Measurements from ENCODE around the gene IQSEC3.
"Not testable (repeated sequence)": the region's sequence is repeated elsewhere in the genome, so short reads cannot be mapped to it uniquely, and the experiment has no call there.

Gene IQSEC3

GRCh38 chr12:66428-66781, at the start of gene IQSEC3:
Gene IQSEC3 (plus strand): TSS chr12:66767. CDS start chr12:66883, 116 bp downstream.
- not testable (repeated sequence) for H3K9me3 Mint-ChIP-seq (ENCODE audit: low read depth); H3K27ac Mint-ChIP-seq; H3K4me1 Mint-ChIP-seq (ENCODE audit: low read depth); H3K36me3 Mint-ChIP-seq; H3K4me3 Mint-ChIP-seq
- H3K27me3 Mint-ChIP-seq = peaks cover 32% of the 10 kb centered on the region

GRCh38 chr12:17370-18340, 48.9 kb upstream of the IQSEC3 start:
- not testable (repeated sequence) for H3K27ac Mint-ChIP-seq; H3K4me1 Mint-ChIP-seq (ENCODE audit: low read depth)

DNA sequence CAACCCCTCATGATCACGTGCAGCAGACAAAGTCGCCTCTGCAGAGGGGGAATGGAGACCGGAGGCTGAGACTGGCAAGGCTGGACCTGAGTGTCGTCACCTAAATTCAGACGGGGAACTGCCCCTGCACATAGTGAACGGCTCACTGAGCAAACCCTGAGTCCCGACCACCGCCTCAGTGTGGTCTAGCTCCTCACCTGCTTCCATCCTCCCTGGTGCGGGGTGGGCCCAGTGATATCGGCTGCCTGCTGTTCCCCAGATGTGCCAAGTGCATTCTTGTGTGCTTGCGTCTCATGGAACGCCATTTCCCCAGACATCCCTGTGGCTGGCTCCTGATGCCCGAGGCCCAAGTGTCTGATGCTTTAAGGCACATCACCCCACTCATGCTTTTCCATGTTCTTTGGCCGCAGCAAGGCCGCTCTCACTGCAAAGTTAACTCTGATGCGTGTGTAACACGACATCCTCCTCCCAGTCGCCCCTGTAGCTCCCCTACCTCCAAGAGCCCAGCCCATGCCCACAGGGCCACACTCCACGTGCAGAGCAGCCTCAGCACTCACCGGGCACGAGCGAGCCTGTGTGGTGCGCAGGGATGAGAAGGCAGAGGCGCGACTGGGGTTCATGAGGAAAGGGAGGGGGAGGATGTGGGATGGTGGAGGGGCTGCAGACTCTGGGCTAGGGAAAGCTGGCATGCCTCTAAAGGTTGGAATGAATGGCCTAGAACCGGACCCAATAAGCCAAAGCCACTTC, 47.6 kb upstream of the IQSEC3 start:
- H3K9me3 Mint-ChIP-seq (ENCODE audit: low read depth); H3K36me3 Mint-ChIP-seq; H3K4me3 Mint-ChIP-seq; H3K4me1 Mint-ChIP-seq (ENCODE audit: low read depth); H3K27me3 Mint-ChIP-seq; H3K27ac Mint-ChIP-seq: not testable (repeated sequence)

More at GRCh38 chr12:17370-18340, 48.9 kb upstream of the IQSEC3 start:
- H3K27me3 Mint-ChIP-seq; H3K9me3 Mint-ChIP-seq (ENCODE audit: low read depth); H3K36me3 Mint-ChIP-seq; H3K4me3 Mint-ChIP-seq: not testable (repeated sequence)

- not testable (repeated sequence) for H3K9me3 Mint-ChIP-seq (ENCODE audit: low read depth); H3K4me3 Mint-ChIP-seq; H3K27me3 Mint-ChIP-seq; H3K4me1 Mint-ChIP-seq (ENCODE audit: low read depth); H3K36me3 Mint-ChIP-seq; H3K27ac Mint-ChIP-seq
Observed at GRCh38 chr12:19906-20305, 46.7 kb upstream of the IQSEC3 start.

GRCh38 chr12:20757-21156, 45.8 kb upstream of the IQSEC3 start:
- Mint-ChIP-seq H3K4me3 (no peak overlapping the region), H3K4me1 (ENCODE audit: low read depth) (peaks cover 6% of the 10 kb centered on the region), H3K9me3 (ENCODE audit: low read depth) (no peaks in the 10 kb centered on the region), H3K27ac (no peak overlapping the region), H3K36me3 (no peaks in the 10 kb centered on the region), H3K27me3 (no peaks in the 10 kb centered on the region)

- Mint-ChIP-seq H3K9me3 (ENCODE audit: low read depth) (no peaks in the 10 kb centered on the region), H3K4me1 (ENCODE audit: low read depth) (peaks cover 6% of the 10 kb centered on the region), H3K27me3 (no peaks in the 10 kb centered on the region), H3K27ac (no peak overlapping the region), H3K4me3 (no peak overlapping the region), H3K36me3 (no peaks in the 10 kb centered on the region)
Observed at GRCh38 chr12:21301-22189, 45.0 kb upstream of the IQSEC3 start.

GRCh38 chr12:22190-22529, 44.4 kb upstream of the IQSEC3 start:
- peaks cover 6% of the 10 kb centered on the region for H3K4me1 Mint-ChIP-seq (ENCODE audit: low read depth)
- H3K9me3 Mint-ChIP-seq (ENCODE audit: low read depth) = no peaks in the 10 kb centered on the region
- no peaks in the 10 kb centered on the region for H3K27me3 Mint-ChIP-seq
- no peak overlapping the region for H3K4me3 Mint-ChIP-seq
- no peaks in the 10 kb centered on the region for H3K36me3 Mint-ChIP-seq
- H3K27ac Mint-ChIP-seq = no peak overlapping the region

DNA sequence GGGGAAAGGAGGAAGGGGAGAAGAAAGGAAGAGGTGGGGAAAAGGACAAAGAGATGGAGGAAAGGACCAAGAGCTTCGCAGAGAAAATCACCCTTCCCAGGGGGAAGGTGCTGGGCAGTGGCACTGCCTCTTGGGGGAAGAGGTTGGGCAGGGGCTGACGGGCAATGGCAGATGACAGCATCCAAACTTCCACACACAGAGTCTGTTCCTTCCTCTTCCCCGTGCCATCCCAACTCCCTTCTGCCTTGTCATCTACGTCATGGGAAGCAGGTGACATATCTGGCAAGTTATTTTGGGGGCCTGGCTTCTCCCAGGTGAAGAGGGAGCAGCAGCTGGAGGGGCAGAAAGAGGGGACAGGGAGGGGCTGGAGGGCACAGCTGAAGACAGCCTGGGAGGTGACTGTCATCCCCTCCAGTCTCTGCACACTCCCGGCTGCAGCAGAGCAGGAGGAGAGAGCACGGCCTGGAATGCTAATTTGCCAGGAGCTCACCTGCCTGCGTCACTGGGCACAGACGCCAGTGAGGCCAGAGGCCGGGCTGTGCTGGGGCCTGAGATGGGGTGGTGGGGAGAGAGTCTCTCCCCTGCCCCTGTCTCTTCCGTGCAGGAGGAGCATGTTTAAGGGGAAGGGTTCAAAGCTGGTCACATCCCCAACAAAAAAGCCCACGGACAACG, 43.9 kb upstream of the IQSEC3 start:
- Mint-ChIP-seq H3K27me3 (no peaks in the 10 kb centered on the region), H3K4me1 (ENCODE audit: low read depth) (peaks cover 6% of the 10 kb centered on the region), H3K9me3 (ENCODE audit: low read depth) (no peaks in the 10 kb centered on the region), H3K27ac (no peak overlapping the region), H3K4me3 (no peak overlapping the region), H3K36me3 (no peaks in the 10 kb centered on the region)

GRCh38 chr12:27904-28303, 38.7 kb upstream of the IQSEC3 start:
- not testable (repeated sequence) for H3K36me3 Mint-ChIP-seq; H3K27me3 Mint-ChIP-seq; H3K9me3 Mint-ChIP-seq (ENCODE audit: low read depth); H3K27ac Mint-ChIP-seq; H3K4me3 Mint-ChIP-seq; H3K4me1 Mint-ChIP-seq (ENCODE audit: low read depth)

GRCh38 chr12:38775-39174, 27.8 kb upstream of the IQSEC3 start:
- H3K27ac Mint-ChIP-seq; H3K4me1 Mint-ChIP-seq (ENCODE audit: low read depth); H3K9me3 Mint-ChIP-seq (ENCODE audit: low read depth); H3K4me3 Mint-ChIP-seq; H3K27me3 Mint-ChIP-seq; H3K36me3 Mint-ChIP-seq: not testable (repeated sequence)

- not testable (repeated sequence) for H3K27ac Mint-ChIP-seq; H3K36me3 Mint-ChIP-seq; H3K9me3 Mint-ChIP-seq (ENCODE audit: low read depth); H3K27me3 Mint-ChIP-seq; H3K4me1 Mint-ChIP-seq (ENCODE audit: low read depth); H3K4me3 Mint-ChIP-seq
Observed at GRCh38 chr12:39555-40265, 26.9 kb upstream of the IQSEC3 start.

GRCh38 chr12:44352-44751, 22.2 kb upstream of the IQSEC3 start:
- H3K36me3 Mint-ChIP-seq; H3K4me1 Mint-ChIP-seq (ENCODE audit: low read depth); H3K9me3 Mint-ChIP-seq (ENCODE audit: low read depth); H3K27ac Mint-ChIP-seq; H3K4me3 Mint-ChIP-seq: not testable (repeated sequence)
- H3K27me3 Mint-ChIP-seq = peaks cover 21% of the 10 kb centered on the region

DNA sequence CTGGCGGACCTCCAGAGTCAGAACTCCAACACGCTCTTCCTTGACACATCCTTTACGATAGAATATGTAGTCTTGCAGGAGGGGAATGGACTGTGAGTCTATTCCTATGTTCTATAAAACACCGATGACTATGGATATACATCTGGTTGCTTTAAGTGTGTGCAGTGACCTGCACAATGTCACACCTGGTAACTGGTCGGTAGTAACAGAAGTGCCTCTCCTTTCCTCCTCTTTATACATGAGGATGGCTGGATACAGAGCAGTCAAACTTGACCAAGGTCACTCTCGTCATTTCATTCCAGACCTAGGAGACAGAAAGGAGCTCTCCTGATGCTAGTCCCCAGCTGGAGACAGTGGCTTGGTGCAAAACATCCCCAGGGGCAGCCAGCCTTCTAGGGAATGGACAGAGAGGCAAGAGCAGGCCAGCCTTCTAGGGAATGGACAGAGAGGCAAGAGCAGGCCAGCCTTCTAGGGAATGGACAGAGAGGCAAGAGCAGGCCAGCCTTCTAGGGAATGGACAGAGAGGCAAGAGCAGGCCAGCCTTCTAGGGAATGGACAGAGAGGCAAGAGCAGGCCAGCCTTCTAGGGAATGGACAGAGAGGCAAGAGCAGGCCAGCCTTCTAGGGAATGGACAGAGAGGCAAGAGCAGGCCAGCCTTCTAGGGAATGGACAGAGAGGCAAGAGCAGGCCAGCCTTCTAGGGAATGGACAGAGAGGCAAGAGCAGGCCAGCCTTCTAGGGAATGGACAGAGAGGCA, 21.2 kb upstream of the IQSEC3 start:
- not testable (repeated sequence) for H3K36me3 Mint-ChIP-seq

DNA sequence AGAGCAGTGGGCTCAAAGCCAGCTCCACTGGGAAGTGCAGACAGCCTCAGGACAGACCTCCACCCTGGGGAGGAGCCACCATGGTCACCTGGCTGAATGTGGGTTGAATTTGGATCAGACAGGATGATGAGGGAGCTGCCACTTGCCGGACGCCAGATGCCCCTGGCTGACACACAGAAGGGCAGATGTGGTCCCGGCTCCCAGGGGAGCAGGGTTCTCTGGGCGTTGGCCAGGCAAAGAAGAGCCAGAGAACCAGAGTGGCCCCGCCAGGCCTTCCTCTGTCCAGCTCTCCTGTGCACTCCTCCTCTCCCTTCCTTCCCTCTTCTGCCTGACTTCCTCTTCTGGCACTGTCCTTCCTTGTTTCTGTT, 20.6 kb upstream of the IQSEC3 start:
- H3K27me3 Mint-ChIP-seq = peaks cover 24% of the 10 kb centered on the region
- not testable (repeated sequence) for H3K36me3 Mint-ChIP-seq; H3K27ac Mint-ChIP-seq; H3K4me3 Mint-ChIP-seq; H3K9me3 Mint-ChIP-seq (ENCODE audit: low read depth); H3K4me1 Mint-ChIP-seq (ENCODE audit: low read depth)

More for the DNA sequence above, 21.2 kb upstream of the IQSEC3 start:
- not testable (repeated sequence) for H3K27ac Mint-ChIP-seq; H3K9me3 Mint-ChIP-seq (ENCODE audit: low read depth); H3K4me1 Mint-ChIP-seq (ENCODE audit: low read depth); H3K4me3 Mint-ChIP-seq
- peaks cover 24% of the 10 kb centered on the region for H3K27me3 Mint-ChIP-seq

Data from activated naive CD8-positive, alpha-beta T cell (primary cell).